ENCODE measurements around the gene HBEGF. TPM values are rescaled to one million over a fixed set of nuclear protein-coding genes. Genes with fewer than 3 reads are reported as not detected.

Gene HBEGF
- total and polyA plus RNA-seq, 2 donors (not counting 1 experiment from before 2014, with no cell fraction given), result 0.89 to 2.4 TPM

GRCh38 chr5:140318792-140319191 is 27.6 kb downstream of the HBEGF start:
- no peak overlapping the region for H3K27ac Mint-ChIP-seq

GRCh38 chr5:140317859-140318258 is 28.5 kb downstream of the HBEGF start:
- no peak overlapping the region for H3K4me3 Mint-ChIP-seq
- no peak overlapping the region for H3K9ac ChIP-seq (ENCODE audit: low read length)
- ATAC-seq (ENCODE audit: low read depth) (no peak), DNase-seq (no peak)
- no peaks in the 10 kb centered on the region for H3K4me1 ChIP-seq (ENCODE audit: control insufficient read depth in 2 of 2, insufficient read depth in 2 of 2, low read length in 2 of 2)
- intact Hi-C loops (cut with micrococcal nuclease), result no loop called here
- no peak overlapping the region for H2AFZ ChIP-seq (ENCODE audit: insufficient read depth, low read depth, low read length, poor library complexity, severe bottlenecking)
- H3K27ac Mint-ChIP-seq, result no peak overlapping the region
- H3K9me3 ChIP-seq (ENCODE audit: control extremely low read depth in 1 of 3, control insufficient read depth in 2 of 3, insufficient read depth in 1 of 3, low read length in 2 of 3), result no peaks in the 10 kb centered on the region
- H3K4me1 Mint-ChIP-seq, result no peaks in the 10 kb centered on the region
- peaks cover 2% of the 10 kb centered on the region for H3K9me3 Mint-ChIP-seq (ENCODE audit: insufficient read depth)
- ChIA-PET POLR2A (no interaction called here), CTCF (no interaction called here)
- WGBS (ENCODE audit: insufficient coverage), result 89% methylated on average over 4 of the region's 5 CpGs
- TF ChIP-seq EZH2 (IDR thresholded peaks at IDR 0.05; ENCODE audit: borderline replicate concordance, insufficient read depth, low read depth, low read length, poor library complexity, severe bottlenecking) (no peak), CTCF (IDR thresholded peaks at IDR 0.05) (no peak)
- no peaks in the 10 kb centered on the region for H3K36me3 ChIP-seq (replicated peaks in 1 of 2; ENCODE audit: control extremely low read depth in 1 of 2, control insufficient read depth in 1 of 2, extremely low read depth in 1 of 2, insufficient read depth in 2 of 2, low read length in 1 of 2)
- no peaks in the 10 kb centered on the region for H3K79me2 ChIP-seq (ENCODE audit: control insufficient read depth, insufficient read depth, low read length)
- H3K27ac ChIP-seq (ENCODE audit: low read length in 2 of 2), result no peak overlapping the region
- H3K4me3 ChIP-seq (ENCODE audit: control extremely low read depth in 1 of 5, extremely low read depth in 1 of 5, insufficient read depth in 1 of 5, low read depth in 2 of 5, low read length in 4 of 5), result no peak overlapping the region
- H3K27me3 ChIP-seq (replicated peaks in 1 of 4; ENCODE audit: control extremely low read depth in 1 of 4, control insufficient read depth in 3 of 4, insufficient read depth in 4 of 4, low read length in 3 of 4), result no peaks in the 10 kb centered on the region
- no peaks in the 10 kb centered on the region for H4K20me1 ChIP-seq (ENCODE audit: control insufficient read depth, insufficient read depth, low read length, poor library complexity, severe bottlenecking)
- H3K27me3 Mint-ChIP-seq, result no peaks in the 10 kb centered on the region
- H3K4me2 ChIP-seq (replicated peaks; ENCODE audit: low read depth, low read length, poor library complexity, severe bottlenecking), result no peak overlapping the region

More at GRCh38 chr5:140318792-140319191, 27.6 kb downstream of the HBEGF start:
- Histone ChIP-seq H3K4me3 (ENCODE audit: control extremely low read depth in 1 of 5, extremely low read depth in 1 of 5, insufficient read depth in 1 of 5, low read depth in 2 of 5, low read length in 4 of 5) (no peak overlapping the region), H2AFZ (ENCODE audit: insufficient read depth, low read depth, low read length, poor library complexity, severe bottlenecking) (no peak overlapping the region), H3K79me2 (ENCODE audit: control insufficient read depth, insufficient read depth, low read length) (no peaks in the 10 kb centered on the region), H3K9ac (ENCODE audit: low read length) (no peak overlapping the region), H3K9me3 (ENCODE audit: control extremely low read depth in 1 of 3, control insufficient read depth in 2 of 3, insufficient read depth in 1 of 3, low read length in 2 of 3) (no peaks in the 10 kb centered on the region), H3K4me2 (replicated peaks; ENCODE audit: low read depth, low read length, poor library complexity, severe bottlenecking) (no peak overlapping the region), H3K36me3 (replicated peaks in 1 of 2; ENCODE audit: control extremely low read depth in 1 of 2, control insufficient read depth in 1 of 2, extremely low read depth in 1 of 2, insufficient read depth in 2 of 2, low read length in 1 of 2) (no peaks in the 10 kb centered on the region), H4K20me1 (ENCODE audit: control insufficient read depth, insufficient read depth, low read length, poor library complexity, severe bottlenecking) (no peaks in the 10 kb centered on the region), H3K27me3 (replicated peaks in 1 of 4; ENCODE audit: control extremely low read depth in 1 of 4, control insufficient read depth in 3 of 4, insufficient read depth in 4 of 4, low read length in 3 of 4) (no peaks in the 10 kb centered on the region), H3K27ac (ENCODE audit: low read length in 2 of 2) (no peak overlapping the region), H3K4me1 (ENCODE audit: control insufficient read depth in 2 of 2, insufficient read depth in 2 of 2, low read length in 2 of 2) (no peaks in the 10 kb centered on the region)
- CTCF ChIA-PET, result no interaction called here
- intact Hi-C loops (cut with micrococcal nuclease), result no loop called here
- no peak overlapping the region for H3K4me3 Mint-ChIP-seq
- no peak for TF ChIP-seq CTCF (IDR thresholded peaks at IDR 0.05)
- TF ChIP-seq EZH2 (IDR thresholded peaks at IDR 0.05; ENCODE audit: borderline replicate concordance, insufficient read depth, low read depth, low read length, poor library complexity, severe bottlenecking), result no peak
- H3K9me3 Mint-ChIP-seq (ENCODE audit: insufficient read depth), result peaks cover 2% of the 10 kb centered on the region
- no peak for ATAC-seq (ENCODE audit: low read depth)
- DNase-seq, result no peak
- no peaks in the 10 kb centered on the region for H3K4me1 Mint-ChIP-seq
- WGBS (ENCODE audit: insufficient coverage), result 93% methylated on average over 3 of the region's 4 CpGs
- no peaks in the 10 kb centered on the region for H3K27me3 Mint-ChIP-seq
- POLR2A ChIA-PET, result no interaction called here

Measured in B cell (primary cell).